Activated CD8-positive, alpha-beta T cell treated with anti-CD3 and anti-CD28 coated beads for 36 hours (primary cell): ENCODE measurements around the gene HDGFL2. TPM values are rescaled to one million over a fixed set of nuclear protein-coding genes. Genes with fewer than 3 reads are reported as not detected.

Experiments
- ATAC-seq: fragments of 200-7000 bp; cut with Tn5 transposase; one replicate; pipeline ENCODE4 v1.10.0; 2021; ENCODE audit warnings: mild to moderate bottlenecking, moderate library complexity
- CTCF ChIA-PET: fragments of 350-600 bp; sonication (Branson Sonifier 250); formaldehyde crosslinking; loops from one replicate; lab custom pipeline; 2021; ENCODE audit warnings: antibody characterized with exemption; lab: Charles Lee
- POLR2A ChIA-PET: fragments of 350-600 bp; sonication (Branson Sonifier 250); formaldehyde crosslinking; loops from one replicate; lab custom pipeline; 2021; ENCODE audit warnings: antibody characterized with exemption; lab: Charles Lee
- DNase-seq: peaks from one replicate; pipeline ENCODE4 v3.0.0-alpha.2; 2020
- H3K27ac Mint-ChIP-seq: one replicate; pipeline ENCODE4 v1.8.0; 2021; ENCODE audit warnings: mild to moderate bottlenecking, mixed read lengths
- H3K27me3 Mint-ChIP-seq: one replicate; pipeline ENCODE4 v1.8.0; 2021; ENCODE audit warnings: mixed read lengths
- H3K36me3 Mint-ChIP-seq: one replicate; pipeline ENCODE4 v1.8.0; 2021; ENCODE audit warnings: low read depth, mixed read lengths
- H3K4me1 Mint-ChIP-seq: one replicate; pipeline ENCODE4 v1.8.0; 2021; ENCODE audit warnings: low read depth, mixed read lengths
- H3K4me3 Mint-ChIP-seq: one replicate; pipeline ENCODE4 v1.8.0; 2021; ENCODE audit warnings: mild to moderate bottlenecking, moderate library complexity, mixed read lengths
- H3K9me3 Mint-ChIP-seq: one replicate; pipeline ENCODE4 v1.8.0; 2021; ENCODE audit warnings: mixed read lengths
- intact Hi-C: fragments of 100-400 bp; cut with micrococcal nuclease; formaldehyde crosslinking; loops from one replicate; pipeline ENCODE4 v1.10.0; 2022
- total RNA-seq, 2 experiments: library from RNA; stranded (reverse); gene quantifications; one replicate each; pipeline ENCODE4 v1.2.3, GENCODE V29; 2021
- TF ChIP-seq, protein P1 (sequence below): fragments of 200-600 bp; IDR thresholded peaks from one replicate; pipeline ENCODE4 v1.8.0; 2022; ENCODE audit warnings: antibody characterized with exemption, mild to moderate bottlenecking

The HDGFL2 gene
- total RNA-seq, 2 experiments from 2014 or later, result 37.5 to 44.0 TPM

DNA sequence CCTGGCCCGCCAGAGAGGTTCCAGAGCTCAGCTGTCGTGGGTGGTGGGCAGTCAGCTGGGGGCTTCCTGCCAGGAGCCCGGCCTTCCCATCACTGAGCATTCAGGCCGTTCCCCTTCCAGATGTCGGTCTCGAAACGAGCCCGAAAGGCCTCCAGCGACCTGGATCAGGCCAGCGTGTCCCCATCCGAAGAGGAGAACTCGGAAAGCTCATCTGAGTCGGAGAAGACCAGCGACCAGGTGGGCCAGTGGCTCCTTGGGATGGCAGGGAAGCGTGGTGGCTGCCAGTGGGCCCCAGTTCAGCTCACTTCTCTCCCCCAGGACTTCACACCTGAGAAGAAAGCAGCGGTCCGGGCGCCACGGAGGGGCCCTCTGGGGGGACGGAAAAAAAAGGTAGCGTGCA, 19.3 kb downstream of the HDGFL2 start:
- Mint-ChIP-seq H3K27ac (no peak overlapping the region), H3K36me3 (peaks cover 4% of the 10 kb centered on the region), H3K4me1 (no peaks in the 10 kb centered on the region), H3K4me3 (no peak overlapping the region), H3K9me3 (no peaks in the 10 kb centered on the region), H3K27me3 (no peaks in the 10 kb centered on the region)
- ATAC-seq (no peak), DNase-seq (no peak)
- intact Hi-C loops, result no loop called here
- ChIA-PET POLR2A (no interaction called here), CTCF (no interaction called here)
- TF ChIP-seq, protein P1, sequence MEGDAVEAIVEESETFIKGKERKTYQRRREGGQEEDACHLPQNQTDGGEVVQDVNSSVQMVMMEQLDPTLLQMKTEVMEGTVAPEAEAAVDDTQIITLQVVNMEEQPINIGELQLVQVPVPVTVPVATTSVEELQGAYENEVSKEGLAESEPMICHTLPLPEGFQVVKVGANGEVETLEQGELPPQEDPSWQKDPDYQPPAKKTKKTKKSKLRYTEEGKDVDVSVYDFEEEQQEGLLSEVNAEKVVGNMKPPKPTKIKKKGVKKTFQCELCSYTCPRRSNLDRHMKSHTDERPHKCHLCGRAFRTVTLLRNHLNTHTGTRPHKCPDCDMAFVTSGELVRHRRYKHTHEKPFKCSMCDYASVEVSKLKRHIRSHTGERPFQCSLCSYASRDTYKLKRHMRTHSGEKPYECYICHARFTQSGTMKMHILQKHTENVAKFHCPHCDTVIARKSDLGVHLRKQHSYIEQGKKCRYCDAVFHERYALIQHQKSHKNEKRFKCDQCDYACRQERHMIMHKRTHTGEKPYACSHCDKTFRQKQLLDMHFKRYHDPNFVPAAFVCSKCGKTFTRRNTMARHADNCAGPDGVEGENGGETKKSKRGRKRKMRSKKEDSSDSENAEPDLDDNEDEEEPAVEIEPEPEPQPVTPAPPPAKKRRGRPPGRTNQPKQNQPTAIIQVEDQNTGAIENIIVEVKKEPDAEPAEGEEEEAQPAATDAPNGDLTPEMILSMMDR, result no peak

DNA sequence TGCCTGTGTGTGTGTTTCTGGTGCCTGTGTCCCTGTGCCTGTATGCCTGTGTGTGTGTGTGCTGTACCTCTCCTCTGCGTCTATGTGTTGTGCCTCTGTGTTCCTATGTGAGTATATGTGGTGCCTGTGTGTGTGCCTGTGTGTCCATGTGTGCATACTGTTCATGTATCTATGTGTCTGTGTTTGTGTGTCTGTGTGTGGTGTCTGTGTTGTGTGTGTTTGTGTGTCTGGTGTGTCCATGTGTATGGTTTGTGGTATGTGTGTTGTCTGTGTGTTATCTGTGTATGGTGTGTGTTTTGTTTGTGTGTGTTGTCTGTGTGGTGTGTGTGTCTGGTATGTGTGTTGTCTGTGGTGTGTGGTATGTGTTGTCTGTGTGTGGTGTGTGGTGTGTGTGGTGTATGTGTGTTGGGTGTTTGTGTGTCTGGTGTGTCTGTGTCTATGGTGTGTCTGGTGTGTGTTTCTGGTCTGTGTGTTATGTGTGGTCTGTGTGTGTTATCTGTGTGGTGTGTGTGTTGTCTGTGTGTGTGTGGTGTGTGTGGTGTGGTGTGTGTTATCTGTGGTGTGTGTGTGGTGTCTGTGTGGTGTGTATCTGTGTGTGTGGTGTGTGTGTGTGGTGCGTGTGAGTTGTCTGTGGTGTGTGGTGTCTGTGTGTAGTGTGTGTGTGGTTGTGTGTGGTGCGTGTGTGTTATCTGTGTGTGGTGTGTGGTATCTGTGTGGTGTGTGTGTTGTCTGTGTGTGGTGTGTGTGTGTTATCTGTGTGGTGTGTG, 20.4 kb downstream of the HDGFL2 start:
- CTCF ChIA-PET, result no interaction called here
- H3K27ac Mint-ChIP-seq, result no peak overlapping the region
- ATAC-seq, result no peak
- POLR2A ChIA-PET, result no interaction called here
- DNase-seq, result no peak
- intact Hi-C loops, result no loop called here
- H3K27me3 Mint-ChIP-seq, result no peaks in the 10 kb centered on the region
- H3K4me3 Mint-ChIP-seq, result no peak overlapping the region
- peaks cover 4% of the 10 kb centered on the region for H3K36me3 Mint-ChIP-seq
- TF ChIP-seq, protein P1, result no peak
- H3K4me1 Mint-ChIP-seq, result no peaks in the 10 kb centered on the region
- no peaks in the 10 kb centered on the region for H3K9me3 Mint-ChIP-seq

DNA sequence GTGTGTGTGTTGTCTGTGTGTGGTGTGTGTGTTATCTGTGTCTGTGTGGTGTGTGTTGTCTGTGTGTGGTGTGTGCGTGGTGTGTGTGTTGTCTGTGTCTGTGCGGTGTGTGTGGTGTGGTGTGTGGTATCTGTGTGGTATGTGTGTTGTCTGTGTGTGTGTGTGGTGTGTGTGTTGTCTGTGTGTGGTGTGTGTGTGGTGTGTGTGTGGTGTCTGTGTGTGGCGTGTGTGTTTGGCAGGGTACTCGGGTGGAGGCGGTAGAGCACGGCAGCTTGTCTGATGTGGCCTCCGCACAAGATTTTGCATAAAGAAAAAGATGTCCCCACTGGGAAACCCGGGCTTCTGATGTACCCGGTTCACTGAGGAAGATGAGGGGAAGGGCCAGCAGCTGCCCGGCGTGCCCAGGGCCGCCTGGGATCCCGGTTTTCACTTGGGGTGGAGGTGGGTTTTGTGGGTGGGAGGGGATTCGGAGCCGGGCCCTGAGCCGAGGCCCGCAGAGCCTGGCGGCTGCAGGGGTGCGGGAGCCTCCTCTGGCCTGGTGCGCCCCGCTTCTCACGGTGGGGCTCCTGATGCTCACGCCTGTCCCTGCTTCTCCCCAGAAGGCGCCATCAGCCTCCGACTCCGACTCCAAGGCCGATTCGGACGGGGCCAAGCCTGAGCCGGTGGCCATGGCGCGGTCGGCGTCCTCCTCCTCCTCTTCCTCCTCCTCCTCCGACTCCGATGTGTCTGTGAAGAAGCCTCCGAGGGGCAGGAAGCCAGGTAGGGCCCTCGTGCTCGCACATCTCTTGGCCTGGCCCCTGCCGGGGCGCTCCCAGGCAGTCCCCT, 21.2 kb downstream of the HDGFL2 start:
- no peaks in the 10 kb centered on the region for H3K9me3 Mint-ChIP-seq
- H3K4me3 Mint-ChIP-seq, result no peak overlapping the region
- H3K4me1 Mint-ChIP-seq, result no peaks in the 10 kb centered on the region
- no peak for DNase-seq
- ATAC-seq, result no peak
- ChIA-PET CTCF (no interaction called here), POLR2A (no interaction called here)
- peaks cover 4% of the 10 kb centered on the region for H3K36me3 Mint-ChIP-seq
- TF ChIP-seq, protein P1, result no peak
- intact Hi-C loops, result no loop called here
- no peaks in the 10 kb centered on the region for H3K27me3 Mint-ChIP-seq
- no peak overlapping the region for H3K27ac Mint-ChIP-seq

DNA sequence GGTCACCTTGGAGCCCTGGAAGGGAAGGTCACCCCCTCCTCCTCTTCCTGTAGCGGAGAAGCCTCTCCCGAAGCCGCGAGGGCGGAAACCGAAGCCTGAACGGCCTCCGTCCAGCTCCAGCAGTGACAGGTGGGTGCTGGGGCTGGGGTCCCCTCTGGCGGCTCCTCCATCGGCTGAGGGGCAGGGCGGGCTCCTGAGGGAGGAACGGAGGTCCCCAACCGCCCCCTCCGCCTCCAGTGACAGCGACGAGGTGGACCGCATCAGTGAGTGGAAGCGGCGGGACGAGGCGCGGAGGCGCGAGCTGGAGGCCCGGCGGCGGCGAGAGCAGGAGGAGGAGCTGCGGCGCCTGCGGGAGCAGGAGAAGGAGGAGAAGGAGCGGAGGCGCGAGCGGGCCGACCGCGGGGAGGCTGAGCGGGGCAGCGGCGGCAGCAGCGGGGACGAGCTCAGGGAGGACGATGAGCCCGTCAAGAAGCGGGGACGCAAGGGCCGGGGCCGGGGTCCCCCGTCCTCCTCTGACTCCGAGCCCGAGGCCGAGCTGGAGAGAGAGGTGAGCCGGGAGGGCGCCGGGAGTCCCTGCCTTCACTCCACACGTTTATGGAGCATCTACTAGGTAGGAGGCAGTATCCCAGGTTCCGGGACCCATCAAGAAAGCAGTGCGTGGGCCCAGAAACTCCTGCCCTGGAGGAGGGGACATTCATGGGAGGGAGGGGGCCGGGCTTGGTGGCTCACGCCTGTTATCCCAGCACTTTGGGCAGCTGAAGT, 22.0 kb downstream of the HDGFL2 start:
- Mint-ChIP-seq H3K27ac (no peak overlapping the region), H3K36me3 (peaks cover 4% of the 10 kb centered on the region), H3K9me3 (no peaks in the 10 kb centered on the region), H3K4me3 (no peak overlapping the region), H3K27me3 (no peaks in the 10 kb centered on the region), H3K4me1 (no peaks in the 10 kb centered on the region)
- TF ChIP-seq, protein P1, result no peak
- ATAC-seq (no peak), DNase-seq (no peak)
- ChIA-PET CTCF (no interaction called here), POLR2A (no interaction called here)
- intact Hi-C loops, result no loop called here
